ENCODE results near the gene CCDC28B.
"Not testable (repeated sequence)": the region's sequence is repeated elsewhere in the genome, so short reads cannot be mapped to it uniquely, and the experiment has no call there.

The CCDC28B gene

GRCh38 chr1:32200226-32201010 is at the start of gene CCDC28B:
CCDC28B (plus strand) TSS chr1:32200595; CDS start chr1:32201936, 1,341 bp downstream.
- peak within 1 kb of the TSS; percentile 82 for H3K4me3 ChIP-seq (ENCODE audit: low read depth, low read length)
- peak; percentile 60 for DNase-seq (ENCODE audit: low read depth)
- TF ChIP-seq CTCF (IDR thresholded peaks at IDR 0.05; ENCODE audit: insufficient read depth, low read depth, low read length, missing control alignments): no peak

- no peak for DNase-seq (ENCODE audit: low read depth)
- no peak overlapping the region for H3K4me3 ChIP-seq (ENCODE audit: low read depth, low read length)
- TF ChIP-seq CTCF (IDR thresholded peaks at IDR 0.05; ENCODE audit: insufficient read depth, low read depth, low read length, missing control alignments): no peak
Measured at GRCh38 chr1:32150847-32151246, 49.5 kb upstream of the CCDC28B start.

GRCh38 chr1:32151319-32151787 is 49.0 kb upstream of the CCDC28B start:
- no peak for TF ChIP-seq CTCF (IDR thresholded peaks at IDR 0.05; ENCODE audit: insufficient read depth, low read depth, low read length, missing control alignments)
- H3K4me3 ChIP-seq (ENCODE audit: low read depth, low read length): no peak overlapping the region
- no peak for DNase-seq (ENCODE audit: low read depth)

GRCh38 chr1:32159189-32159588 is 41.2 kb upstream of the CCDC28B start:
- DNase-seq (ENCODE audit: low read depth): peak; percentile 38
- H3K4me3 ChIP-seq (ENCODE audit: low read depth, low read length): no peak overlapping the region

GRCh38 chr1:32163405-32163804 is 37.0 kb upstream of the CCDC28B start:
- TF ChIP-seq CTCF (IDR thresholded peaks at IDR 0.05; ENCODE audit: insufficient read depth, low read depth, low read length, missing control alignments): no peak
- DNase-seq (ENCODE audit: low read depth): no peak

More at GRCh38 chr1:32159189-32159588, 41.2 kb upstream of the CCDC28B start:
- no peak for TF ChIP-seq CTCF (IDR thresholded peaks at IDR 0.05; ENCODE audit: insufficient read depth, low read depth, low read length, missing control alignments)

GRCh38 chr1:32165633-32166032 is 34.8 kb upstream of the CCDC28B start:
- not testable (repeated sequence) for DNase-seq (ENCODE audit: low read depth); H3K4me3 ChIP-seq (ENCODE audit: low read depth, low read length)

More at GRCh38 chr1:32163405-32163804, 37.0 kb upstream of the CCDC28B start:
- H3K4me3 ChIP-seq (ENCODE audit: low read depth, low read length): no peak overlapping the region

- no peak overlapping the region for H3K4me3 ChIP-seq (ENCODE audit: low read depth, low read length)
- no peak for DNase-seq (ENCODE audit: low read depth)
- no peak for TF ChIP-seq CTCF (IDR thresholded peaks at IDR 0.05; ENCODE audit: insufficient read depth, low read depth, low read length, missing control alignments)
Measured at GRCh38 chr1:32170991-32171390, 29.4 kb upstream of the CCDC28B start.

Measured in GM12865 (cell line).